GM21737 (cell line): Measurements from ENCODE around the gene MYO1B.

ENCODE experiments used
- ATAC-seq: cut with Tn5 transposase; IDR thresholded peaks from one replicate; pipeline ENCODE4 v1.9.1; 2021; ENCODE audit warnings: mild to moderate bottlenecking, moderate library complexity; ENCODE audit not compliant: unreplicated experiment

MYO1B gene

DNA sequence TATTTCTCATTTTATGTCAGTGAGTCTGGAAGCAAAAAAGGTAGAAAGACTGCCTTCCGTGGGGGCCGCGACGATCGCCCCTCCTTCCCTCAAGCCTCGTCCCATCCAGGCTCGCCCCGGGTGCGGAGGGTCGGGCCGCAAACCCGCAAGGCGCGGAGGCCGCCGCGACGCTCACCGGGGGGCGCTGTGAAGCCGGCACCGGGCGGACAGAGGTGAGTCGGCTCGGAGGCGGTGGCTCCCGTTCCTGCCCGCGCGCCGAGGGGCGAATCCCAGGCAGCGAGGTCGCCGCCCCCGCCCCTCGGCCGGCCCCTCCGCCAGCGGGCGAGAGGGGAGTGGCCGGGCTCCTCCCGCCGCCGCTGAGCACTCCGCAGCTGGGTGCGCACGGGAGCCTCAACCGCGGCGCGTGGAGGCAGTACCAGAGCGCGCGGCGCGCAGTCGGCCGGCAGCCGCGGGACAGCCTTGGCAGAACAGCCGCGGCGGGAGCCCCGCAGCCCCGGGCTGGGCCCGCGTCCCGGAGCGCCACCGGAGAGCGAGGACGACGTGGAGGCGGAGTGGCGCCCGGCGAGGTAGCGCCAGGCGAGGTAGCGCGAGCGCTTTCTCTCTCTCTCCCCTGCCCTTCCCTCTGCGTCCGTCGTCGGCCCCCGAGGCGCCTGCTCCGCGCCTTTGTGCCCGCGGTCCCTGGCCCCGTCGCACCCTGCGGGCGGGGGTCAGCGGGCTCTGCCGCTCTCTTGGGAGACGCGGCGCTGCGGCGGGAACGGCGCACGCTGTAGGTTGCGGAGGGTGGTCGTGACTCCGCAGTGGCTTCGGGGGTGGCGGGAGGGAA is at the start of gene MYO1B:
Gene MYO1B (plus strand): TSS at position 359 of the 823 bp plus-strand sequence. CDS start 31,492 bp downstream, outside the sequence.
- peak; percentile 55 for ATAC-seq

DNA sequence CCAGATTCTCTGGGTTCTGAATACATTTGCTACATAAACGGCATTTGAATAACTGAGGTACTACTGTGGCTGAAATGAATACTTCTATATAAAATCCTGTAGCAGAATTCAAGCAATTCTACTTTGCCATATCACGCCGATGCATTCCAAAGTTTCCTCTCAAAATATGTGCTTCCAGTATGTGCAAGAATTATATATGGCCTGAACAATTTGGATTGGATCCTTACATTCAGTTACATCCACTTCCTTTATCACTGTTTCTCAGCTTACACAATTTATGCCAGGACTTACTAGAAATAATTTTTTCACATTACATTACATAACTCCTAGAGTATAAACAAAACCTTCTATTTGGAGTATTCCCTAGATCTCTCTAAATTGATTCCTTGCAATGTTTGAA is 48.1 kb upstream of the MYO1B start:
- ATAC-seq: no peak

DNA sequence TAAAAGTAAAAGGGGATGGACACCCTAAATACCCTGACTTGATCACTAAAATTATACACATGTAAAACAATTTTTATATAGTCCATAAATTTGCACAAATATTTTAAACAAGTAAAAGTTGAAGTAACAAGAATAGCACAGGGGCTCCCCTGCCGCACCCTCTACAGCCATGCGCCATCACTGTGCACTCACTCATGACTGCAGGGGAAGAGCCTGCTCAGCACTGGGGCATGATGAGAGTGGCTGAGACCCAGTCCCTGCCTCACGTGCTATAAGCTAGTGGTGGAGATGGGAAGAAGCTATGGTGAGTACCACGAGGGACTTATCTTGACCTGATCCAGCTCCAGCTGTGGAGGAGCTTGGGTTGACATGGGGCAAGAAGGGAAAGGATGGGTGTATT is 46.9 kb upstream of the MYO1B start:
- no peak for ATAC-seq

DNA sequence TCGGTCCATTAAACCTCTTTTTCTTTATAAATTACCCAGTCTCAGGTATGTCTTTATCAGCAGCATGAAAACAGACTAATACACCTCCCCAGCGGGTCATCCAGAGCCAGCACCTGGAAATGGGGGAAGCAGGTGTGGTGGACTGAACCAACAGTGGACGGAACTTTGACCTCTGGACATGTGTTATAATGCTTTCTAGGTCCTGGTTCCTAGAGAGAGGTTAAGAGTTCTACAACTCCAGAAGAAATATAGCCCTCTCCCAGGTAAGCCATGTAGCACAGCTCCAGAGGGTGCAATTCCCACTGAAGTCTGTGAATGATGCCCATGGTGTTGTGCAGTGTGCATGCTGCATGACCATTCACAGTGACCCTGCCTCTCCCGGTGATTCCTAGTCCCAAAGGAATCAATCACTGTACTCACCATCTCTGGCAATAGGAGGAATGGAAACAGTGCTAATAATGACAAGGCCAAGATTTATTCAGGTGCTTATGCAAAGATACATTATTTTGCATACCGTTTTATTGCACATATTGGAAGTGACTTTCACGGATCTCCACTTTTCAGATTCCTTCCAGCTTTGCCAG is 45.2 kb upstream of the MYO1B start:
- no peak for ATAC-seq

DNA sequence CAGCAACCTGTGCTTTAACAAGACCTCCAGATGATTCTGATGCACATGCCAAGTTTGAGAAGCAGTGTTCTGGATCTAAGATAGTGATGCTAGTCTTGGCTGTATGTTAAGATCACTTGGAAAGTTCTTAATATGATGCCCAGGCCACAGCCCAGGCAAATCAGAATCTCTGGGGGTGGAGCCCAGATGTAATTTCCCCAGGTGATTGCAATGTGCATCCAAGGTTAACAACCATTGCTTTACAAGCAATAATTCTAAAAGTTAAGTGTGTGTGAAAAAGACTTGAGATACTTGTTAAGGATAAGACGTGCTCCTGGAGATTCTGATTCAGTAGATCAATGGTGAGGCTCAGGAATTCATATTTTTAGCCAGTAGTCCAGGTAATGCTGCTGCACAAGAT is 44.3 kb upstream of the MYO1B start:
- ATAC-seq: no peak

DNA sequence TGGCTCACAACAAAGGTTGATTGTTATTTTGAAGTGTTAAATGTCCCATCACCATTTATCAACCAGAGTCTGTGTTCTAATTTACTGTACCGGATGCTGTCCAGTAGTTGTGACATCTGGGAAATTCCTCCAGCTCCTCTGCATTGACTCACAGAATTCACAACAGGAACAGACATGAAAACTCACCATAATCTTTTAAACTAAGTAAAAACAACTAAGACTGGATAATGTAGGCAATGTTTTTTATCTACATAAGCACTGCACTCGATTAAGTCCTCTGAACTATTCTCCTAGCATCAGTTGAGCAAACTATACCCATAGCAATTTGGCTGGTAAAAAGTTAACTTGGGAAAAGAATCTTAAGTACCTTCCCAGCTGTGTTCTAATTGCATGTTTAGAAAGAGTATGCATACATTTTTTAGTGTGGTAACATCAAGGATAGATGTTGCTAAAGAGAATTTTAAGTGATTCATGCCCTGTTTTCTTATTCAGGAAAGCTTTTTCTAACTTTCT is 42.9 kb upstream of the MYO1B start:
- ATAC-seq: no peak

DNA sequence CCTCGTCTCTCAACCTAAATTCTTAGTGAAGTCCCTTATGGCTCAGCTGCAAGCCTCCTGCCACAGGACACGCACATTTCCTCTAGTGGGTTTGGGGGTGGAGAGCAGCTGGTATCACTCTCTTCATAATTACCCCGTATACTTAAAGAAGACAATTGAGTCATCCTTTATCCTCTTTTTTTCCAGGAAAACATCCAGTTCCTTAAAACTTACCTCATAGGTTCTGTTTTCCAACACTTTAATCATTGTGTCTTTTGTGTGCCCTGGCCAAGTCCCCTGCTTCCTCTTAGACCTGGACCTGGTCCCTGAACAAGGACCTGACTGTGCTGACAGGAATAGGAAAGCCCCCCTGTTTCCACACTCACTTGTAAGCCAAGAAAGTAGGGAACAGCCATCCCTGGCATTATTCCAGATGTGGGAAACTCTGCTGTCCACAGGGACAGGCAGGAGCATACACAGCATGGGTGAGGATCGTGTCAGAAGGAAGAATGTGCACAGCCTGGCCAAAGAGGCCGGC is 42.3 kb upstream of the MYO1B start:
- ATAC-seq: no peak

DNA sequence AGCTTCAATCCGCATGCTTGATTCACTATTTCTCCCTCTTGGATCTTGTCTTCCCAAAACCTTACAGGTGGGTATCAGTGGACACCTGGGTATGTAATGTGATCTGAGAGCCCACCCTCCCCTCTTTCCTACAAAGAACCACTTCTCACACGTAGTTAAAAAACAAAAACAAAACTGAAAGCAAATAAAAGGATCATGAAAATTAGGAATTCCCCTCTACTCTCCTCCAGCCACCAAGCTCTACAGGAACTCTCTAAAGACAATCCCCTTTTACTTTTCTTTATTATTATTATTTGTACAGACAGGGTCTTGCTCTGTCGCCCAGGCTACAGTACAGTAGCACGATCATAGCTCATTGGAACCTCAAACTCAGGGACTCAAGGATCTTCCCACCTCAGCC is 40.8 kb upstream of the MYO1B start:
- peak; percentile 57 for ATAC-seq

DNA sequence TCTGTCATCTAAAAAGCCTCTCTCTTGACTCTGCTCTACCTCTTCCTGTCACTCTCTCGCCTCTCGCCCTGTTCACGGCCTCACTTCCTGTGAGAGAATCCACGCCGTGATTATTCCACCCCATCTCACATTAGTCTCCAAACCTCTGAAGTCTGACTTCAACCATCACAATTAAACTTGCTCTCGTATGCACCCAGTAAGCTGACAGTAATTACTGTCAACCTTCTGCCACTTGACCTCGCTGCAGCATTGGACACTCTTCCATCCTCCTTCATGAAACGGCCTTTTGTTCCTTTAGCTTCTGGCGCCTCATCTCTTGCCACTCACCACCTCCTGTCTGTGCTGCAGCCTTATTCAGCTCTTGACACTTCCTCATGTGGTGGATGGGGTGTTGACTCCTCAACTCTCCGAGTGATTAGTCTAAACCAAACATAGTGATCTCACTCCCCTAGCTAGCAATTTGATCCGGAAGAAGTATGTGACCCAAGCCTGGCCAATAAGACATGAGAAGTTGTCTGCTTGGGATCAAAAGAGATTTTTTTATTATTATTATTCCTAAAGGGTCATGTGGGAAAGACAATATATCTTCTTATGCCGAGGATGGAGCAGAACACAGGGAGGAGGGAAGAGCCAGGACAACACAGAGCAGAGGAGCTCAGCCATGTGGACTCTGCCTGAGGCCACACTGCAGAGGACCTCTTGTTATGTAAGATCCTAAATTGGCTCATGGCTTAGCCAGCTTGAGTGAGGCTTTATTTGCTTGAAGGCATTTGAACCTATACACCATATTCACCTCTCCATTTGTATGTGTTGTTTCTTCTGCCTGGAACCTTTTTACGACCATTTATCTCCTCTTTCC is 38.4 kb upstream of the MYO1B start:
- no peak for ATAC-seq

DNA sequence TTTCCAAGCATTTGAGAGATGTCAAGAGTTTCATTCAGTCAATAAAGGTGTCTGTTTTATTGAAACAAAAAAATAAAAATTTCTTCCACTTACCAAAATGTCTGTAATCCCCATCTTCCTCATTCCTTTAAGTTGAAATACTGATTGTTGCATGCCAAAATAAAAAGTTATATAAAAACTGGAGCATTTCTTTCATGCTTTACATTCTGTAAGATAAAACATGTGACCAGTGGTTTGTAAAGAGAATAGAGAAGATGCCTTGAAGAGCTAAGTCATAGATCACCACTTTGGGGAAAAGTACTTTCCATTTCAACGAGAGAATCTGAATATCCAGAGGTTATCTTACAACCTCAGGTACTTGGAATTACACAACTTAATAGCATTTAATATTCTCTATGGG is 35.9 kb upstream of the MYO1B start:
- ATAC-seq: no peak

DNA sequence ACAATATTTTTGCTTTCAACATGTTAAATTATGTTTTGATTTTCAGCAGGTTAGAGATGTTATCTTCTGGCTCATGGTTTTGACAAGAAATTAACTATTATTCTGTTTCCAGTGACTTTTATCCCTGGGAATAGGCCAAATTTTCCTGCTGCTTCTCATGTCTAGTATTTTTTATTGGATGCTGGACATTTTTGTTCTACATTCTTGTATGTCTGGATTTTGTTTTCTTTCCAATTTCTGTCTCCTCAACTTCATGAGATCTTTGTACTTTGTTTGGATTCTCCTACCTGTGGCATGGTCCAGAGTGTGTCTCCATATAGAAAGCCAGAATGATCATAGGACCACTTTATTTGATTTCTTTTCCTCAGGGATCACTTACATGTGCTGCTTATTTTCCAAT is 33.1 kb upstream of the MYO1B start:
- ATAC-seq: no peak

DNA sequence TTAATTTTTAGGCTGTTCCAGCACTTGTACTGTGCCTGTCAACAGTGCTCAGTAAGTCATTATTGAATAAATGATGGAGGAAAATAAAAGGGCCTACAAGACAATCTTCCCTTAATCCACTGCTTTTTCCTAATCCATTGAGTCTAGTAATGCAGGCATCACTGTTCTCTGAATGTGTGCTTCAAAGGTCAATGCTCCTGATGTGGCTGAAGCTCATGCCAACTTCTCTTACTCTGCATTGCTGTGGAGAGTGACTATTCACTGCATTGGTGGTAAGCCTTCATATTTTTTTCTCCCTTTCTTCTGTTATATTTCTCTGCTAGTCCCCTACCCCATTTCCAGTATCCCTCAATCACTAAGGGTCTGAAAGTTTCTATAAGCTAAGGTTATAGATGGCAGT is 31.9 kb upstream of the MYO1B start:
- ATAC-seq: no peak

DNA sequence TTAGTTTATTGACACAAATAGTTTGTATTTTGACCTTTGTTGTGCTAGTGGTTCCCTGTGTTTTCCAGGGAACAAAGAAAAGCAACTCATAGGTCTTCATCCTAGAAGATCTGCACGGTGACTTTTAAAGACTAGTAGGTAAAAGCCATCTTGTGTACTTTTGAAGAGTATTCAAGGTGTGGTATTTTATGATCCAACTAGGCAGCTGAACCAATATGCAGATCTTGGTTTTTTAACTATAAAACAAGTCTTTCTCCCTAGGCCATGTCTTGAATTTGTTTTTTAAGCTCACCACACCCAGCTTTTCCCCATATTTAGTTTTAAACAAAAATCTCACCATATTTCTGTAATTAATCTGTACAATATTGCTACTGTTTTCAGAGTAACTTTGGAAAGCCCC is 30.0 kb upstream of the MYO1B start:
- no peak for ATAC-seq

DNA sequence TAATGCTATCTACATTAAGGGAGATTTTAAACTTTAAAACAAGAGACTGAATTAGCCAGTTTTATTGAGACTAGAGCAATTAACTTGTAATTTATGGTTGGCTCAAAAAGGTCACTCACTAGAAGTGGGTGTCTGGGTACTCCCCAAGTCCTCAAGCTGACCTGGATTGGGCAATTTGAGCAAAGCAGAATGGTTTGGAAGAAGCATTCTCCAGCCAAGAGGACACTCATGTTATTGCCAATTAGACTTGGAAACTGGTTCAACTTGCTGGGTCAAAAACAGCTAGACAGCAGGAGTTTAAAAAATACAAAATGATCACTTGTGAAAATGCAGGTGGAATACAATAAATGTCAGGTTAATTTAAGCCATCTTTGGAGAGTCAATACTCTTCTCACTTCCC is 29.5 kb upstream of the MYO1B start:
- no peak for ATAC-seq

DNA sequence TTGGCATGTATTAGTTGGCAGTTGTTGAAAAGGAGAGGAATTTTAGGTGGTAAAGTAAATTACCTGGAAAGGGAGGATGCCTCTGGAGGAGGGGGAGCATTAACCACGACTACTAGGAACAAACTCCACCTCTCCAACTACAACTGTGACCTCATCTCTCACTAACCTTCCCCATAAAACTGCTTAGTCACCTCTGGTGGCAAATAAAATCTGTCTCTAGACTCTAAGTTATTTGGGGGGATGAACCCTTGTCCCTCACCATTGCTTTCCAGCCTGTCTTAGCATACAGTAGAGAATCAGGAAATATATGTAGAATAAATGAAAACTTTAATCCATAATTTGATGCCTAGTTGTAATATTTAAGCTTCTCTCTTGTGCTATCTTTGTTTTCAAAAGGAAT is 27.6 kb upstream of the MYO1B start:
- ATAC-seq: no peak

DNA sequence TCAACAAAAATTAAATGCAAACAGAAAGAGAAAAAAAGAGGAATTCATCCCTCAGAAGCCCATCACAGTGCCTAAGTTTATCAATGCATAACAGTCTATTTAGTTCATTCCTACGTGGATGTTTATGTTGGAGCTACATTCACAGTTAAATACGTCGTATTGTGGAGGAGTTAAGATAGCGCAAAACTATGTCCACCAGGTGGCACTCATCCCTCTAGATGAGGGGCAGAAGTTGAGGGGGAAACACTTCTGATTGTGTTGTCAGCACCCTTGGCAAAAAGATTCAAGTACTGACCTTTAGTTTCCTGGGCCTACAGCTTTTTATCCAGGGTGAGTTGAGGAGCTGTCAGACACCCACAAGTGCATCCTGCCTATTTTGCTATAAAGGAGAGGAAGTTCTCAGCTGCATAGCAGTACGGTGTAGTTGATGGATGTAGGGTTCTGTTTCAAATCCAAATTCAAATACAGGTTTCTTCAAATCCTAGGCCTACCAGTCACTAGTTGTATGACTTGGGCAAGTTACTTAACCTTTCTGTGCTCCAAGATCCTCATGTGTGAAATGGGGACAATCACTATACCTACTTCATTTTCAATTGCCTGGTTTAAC is 26.8 kb upstream of the MYO1B start:
- ATAC-seq: no peak

DNA sequence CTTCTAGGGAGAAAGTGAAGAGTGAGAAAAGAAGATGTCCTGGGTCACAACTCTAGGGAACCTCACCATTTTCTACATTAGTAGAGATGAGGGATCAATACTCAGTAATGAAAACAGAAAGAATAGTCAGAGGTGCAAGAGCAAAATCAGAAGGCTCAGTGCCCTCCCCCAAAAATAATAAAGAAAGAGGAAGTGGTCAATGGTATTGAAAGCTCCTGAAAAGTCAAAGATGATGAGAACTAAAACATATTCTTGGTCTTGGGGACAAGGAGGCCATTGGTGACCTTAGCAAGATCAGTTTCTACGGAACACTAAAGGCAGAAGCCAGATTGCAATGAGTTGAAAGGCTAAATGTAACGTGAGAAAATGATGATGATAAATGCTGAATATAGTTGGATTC is 24.5 kb upstream of the MYO1B start:
- ATAC-seq: peak; percentile 44

DNA sequence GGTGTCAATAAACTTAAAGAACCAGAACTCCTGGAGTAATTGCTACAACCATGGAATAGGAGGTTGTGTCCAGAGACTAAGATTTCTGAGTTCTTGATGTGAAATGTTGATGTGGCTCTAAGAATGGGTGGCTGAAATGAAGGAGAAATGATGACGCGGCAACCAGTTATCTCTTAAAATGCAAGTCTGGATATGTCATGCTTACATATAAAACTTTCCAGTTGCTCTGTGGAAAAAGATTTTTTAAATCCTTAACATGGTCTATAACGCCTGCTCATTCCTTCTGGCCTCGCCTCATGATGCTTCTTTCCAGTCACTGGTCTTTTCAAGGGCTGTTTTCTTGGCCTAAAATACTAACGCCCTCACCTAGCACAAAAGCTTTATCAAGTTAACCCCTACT is 23.5 kb upstream of the MYO1B start:
- no peak for ATAC-seq

DNA sequence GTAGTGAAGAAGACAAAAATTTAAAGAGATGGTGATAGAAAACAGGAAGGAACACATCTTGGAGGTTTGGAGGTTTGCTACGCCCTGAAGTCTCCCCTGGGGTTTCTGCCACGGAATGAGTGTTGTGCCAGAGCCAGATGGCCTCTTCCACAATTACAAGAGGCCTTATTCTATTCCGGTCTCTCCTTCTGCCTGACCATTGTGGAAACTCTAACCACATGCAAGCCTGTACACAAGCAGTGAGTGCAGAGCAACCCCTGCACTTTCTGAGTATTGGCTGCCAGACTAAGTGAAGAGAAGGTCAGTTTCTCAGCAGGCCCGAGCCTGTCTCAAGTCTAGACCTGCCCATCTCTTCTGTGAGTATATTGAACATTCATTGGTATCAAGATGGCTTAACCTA is 22.7 kb upstream of the MYO1B start:
- ATAC-seq: peak; percentile 48

DNA sequence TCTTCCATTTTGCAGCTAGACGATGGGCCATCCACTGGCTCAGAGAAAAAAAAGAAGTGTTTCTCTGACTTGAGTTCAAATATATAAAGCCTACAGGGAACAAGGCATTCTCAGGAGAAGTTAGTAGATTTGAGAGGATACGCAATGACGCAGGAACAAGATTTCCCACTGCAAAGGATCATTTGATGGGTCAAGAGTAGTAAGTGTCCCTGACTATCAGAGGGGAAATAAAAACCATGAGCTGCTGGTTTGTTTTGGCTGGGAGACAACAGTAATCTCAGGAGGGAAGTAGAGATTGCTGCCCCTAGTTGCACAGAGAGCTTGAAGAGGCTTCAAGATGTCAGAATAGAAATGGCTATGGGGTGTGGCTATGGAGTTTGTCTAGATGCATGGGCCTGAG is 22.3 kb upstream of the MYO1B start:
- no peak for ATAC-seq

DNA sequence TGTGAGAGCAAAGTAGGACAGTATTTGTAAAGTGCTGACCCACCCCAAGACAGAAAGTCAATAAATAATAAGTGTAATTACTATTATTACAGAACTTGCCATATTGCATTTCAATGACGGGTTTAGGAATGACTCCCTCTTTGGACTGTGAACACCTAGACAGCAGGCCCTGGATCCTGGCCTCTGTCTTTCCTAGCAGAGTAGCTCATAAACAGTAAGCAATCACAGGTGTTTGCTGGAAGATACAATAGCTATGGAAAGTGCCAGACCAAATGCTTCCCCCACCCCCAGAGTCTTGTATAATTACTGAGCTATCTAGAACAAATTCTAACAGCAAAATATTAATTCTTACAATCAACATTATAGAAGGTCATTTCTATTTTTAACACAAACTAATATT is 20.1 kb upstream of the MYO1B start:
- no peak for ATAC-seq
